ENCODE data around the gene HTATSF1.

HTATSF1 gene, protein sequence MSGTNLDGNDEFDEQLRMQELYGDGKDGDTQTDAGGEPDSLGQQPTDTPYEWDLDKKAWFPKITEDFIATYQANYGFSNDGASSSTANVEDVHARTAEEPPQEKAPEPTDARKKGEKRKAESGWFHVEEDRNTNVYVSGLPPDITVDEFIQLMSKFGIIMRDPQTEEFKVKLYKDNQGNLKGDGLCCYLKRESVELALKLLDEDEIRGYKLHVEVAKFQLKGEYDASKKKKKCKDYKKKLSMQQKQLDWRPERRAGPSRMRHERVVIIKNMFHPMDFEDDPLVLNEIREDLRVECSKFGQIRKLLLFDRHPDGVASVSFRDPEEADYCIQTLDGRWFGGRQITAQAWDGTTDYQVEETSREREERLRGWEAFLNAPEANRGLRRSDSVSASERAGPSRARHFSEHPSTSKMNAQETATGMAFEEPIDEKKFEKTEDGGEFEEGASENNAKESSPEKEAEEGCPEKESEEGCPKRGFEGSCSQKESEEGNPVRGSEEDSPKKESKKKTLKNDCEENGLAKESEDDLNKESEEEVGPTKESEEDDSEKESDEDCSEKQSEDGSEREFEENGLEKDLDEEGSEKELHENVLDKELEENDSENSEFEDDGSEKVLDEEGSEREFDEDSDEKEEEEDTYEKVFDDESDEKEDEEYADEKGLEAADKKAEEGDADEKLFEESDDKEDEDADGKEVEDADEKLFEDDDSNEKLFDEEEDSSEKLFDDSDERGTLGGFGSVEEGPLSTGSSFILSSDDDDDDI

DNA sequence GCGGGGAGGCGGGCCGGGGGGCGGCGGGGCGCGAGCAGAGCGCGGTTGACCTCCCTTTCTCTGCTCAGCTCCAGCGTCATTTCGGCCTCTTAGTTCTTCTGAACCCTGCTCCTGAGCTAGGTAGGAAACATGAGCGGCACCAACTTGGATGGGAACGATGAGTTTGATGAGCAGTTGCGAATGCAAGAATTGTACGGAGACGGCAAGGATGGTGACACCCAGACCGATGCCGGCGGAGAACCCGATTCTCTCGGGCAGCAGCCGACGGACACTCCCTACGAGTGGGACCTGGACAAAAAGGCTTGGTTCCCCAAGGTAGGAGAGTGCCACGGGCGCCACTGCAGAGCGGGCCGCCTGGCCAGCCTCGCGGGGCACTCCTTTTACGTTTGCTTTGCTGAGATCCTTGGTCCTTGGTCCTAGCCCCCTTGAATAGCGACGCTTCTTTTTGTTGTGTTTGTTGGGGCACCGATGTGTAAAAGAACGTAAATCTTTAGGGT lies at the start of gene HTATSF1:
Gene HTATSF1 (plus strand): TSS at position 37 of the 497 bp plus-strand sequence. CDS start 93 bp downstream, at position 130.
- no peak for DNase-seq

DNA sequence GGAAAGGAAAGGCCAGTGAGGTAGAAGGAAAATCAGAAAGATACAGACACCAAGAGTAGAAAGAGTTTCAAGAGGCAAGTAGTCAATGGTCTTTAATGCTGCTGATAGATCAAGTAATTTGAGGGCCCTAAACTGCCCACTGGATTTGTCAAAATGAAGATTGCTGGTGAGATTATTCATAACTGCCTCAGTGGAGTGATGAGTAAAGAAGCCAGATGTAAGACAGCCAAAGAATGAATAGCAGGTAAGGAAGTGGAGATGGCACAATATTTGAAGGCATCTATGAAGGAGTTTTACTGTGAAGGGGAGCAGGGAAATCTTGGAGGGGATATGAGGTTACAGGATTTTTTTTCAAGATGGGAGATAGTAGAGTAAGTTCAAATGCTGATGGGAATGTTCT lies 49.4 kb upstream of the HTATSF1 start:
- no peak for DNase-seq

- peak; percentile 47 for DNase-seq
These were observed 47.2 kb upstream of the HTATSF1 start for GRCh38 chrX:136450050-136450830.

DNA sequence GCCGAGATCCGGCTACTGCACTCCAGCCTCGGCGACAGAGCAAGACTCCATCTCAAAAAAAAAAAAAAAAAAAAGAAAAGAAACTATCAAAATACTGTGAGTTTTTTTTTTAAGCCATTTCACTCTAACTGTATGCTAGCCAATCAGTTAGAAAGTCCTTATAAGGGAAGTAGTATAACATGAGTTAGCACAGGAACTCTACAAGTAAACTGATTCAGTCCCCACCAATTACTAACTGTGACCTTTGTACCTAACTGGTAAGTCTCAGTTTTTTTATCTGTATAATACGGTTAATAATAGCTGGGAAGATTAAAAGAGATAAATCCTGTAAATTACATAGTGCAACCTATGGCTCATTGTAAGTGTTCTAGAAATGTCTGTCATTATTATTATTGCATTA lies 44.8 kb upstream of the HTATSF1 start:
- DNase-seq, result no peak

DNA sequence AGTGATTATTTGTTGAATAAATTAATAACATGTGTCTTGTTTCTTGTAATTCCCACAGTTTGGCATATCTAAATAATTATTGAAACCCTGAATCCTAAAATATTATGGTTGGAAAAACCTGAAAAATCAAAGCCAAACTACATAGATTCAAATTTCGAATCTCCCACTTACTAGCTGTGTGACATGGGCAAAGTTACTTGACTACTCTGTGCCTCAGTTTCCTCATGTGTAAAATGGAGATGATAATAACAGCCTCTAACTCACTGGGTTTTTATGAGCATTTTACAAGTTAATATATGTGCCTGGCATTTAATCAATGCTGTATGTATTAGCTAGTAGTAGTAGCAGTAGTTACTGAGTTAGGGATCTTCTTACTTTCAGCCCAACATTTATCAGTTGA lies 44.3 kb upstream of the HTATSF1 start:
- no peak for DNase-seq

GRCh38 chrX:136453771-136454170 lies 43.6 kb upstream of the HTATSF1 start:
- no peak for DNase-seq

- no peak for DNase-seq
These were observed 41.3 kb upstream of the HTATSF1 start for GRCh38 chrX:136456133-136456532.

GRCh38 chrX:136457303-136457917 lies 40.0 kb upstream of the HTATSF1 start:
- no peak for DNase-seq

DNA sequence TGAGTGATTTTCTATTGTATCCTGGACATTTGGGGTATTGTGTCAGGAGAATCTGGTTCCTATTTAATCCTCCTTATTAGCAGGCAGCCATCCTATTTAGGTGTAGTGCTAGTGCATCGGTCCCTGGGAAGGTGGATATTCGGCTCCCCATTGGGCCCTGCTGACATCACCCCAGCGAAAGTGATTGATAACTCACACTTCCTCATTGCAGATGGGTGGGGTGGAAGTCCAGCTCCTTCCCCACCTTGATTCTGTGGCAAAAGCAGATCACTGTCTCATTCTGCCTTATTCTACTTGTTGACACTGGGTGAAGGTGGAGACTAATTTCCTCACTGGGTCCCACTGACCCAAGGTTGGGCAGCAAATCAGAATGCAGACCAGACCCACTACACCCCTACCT lies 32.8 kb upstream of the HTATSF1 start:
- no peak for DNase-seq

- no peak for DNase-seq
These were observed 30.1 kb upstream of the HTATSF1 start for GRCh38 chrX:136467303-136467702.

DNA sequence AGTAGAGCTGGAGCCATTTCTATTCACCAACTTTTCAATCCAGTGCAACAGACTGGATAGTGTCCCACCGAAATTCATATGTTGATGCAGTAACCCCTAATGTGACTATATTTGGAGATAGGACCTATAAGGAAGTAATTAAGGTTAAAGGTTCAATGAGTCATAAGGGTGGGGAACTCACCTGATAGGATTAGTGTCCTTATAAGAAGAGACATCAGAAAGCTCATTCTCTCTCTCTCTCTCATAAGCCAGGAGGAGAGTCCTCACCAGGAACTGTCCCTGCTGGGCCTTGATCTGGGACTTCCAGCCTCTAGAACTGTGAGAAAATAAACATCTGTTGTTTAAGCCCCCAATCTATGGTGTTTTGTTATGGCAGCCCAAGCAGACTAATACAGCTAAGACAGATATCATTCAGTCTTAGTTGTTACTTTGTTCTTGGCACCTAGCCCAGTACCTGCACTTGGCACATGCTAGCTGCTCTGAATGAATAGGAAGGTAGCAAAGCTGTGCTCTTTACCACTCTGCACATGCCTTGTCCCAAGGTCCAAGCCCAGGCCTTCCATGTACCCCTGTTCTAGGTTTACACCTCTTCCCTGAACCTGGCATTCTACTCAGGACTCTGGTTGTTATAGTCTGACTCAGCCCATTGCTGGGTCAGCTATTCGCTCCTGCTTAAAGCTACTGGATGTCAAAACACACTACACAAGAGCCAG lies 28.8 kb upstream of the HTATSF1 start:
- no peak for DNase-seq

- no peak for DNase-seq
These were observed 23.7 kb upstream of the HTATSF1 start for GRCh38 chrX:136473663-136474062.

- no peak for DNase-seq
These were observed 22.2 kb upstream of the HTATSF1 start for GRCh38 chrX:136475236-136475635.

DNA sequence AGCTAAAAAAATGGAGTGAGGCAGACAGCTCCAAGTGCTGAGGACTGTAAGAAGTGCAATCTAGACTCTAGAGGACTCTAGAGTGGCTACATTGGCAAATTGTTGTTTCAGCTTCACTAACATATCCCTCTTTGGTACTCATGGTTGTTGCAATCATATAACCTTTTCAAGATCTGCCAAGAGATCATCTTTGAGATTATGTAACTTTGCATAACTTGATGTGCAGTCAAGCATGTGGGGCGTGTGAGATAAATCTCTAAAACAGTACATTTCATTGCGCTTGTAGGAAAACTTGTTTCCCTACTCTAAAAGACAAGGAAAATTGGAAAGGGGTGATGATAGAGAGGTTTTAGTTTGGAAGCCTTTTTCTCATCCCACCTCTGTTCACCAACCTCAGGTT lies 20.9 kb upstream of the HTATSF1 start:
- DNase-seq, result no peak

- DNase-seq, result peak; percentile 24
These were observed 20.4 kb upstream of the HTATSF1 start for GRCh38 chrX:136477026-136477425.

- DNase-seq, result no peak
These were observed 17.0 kb upstream of the HTATSF1 start for GRCh38 chrX:136480383-136480782.

DNA sequence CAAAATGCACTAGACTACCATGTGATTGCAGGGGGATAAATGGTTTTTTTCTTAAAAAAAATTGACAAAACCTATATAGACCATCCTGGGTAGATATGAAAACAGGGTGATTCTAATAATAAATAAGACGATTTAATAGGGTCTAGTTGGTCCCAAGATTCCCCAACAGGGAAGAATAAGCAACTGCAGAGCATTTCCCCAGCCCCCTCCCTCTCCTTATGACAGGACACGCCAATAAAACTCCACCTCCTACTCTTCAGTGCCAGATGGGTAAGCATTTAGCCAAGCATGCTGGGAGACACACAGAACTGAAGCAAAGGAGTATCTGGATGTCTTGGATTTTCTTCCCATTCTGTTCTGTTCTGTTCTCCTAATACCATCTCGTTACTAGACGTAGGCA lies 9.7 kb upstream of the HTATSF1 start, which contains the start of gene BRS3:
Gene BRS3 (plus strand): TSS at position 301 of the 400 bp plus-strand sequence. CDS start 168 bp downstream, outside the sequence.
- no peak for DNase-seq

- no peak for DNase-seq
These were observed 8.7 kb upstream of the HTATSF1 start for GRCh38 chrX:136488706-136489105.

- no peak for DNase-seq
These were observed 5.6 kb upstream of the HTATSF1 start for GRCh38 chrX:136491832-136492231.

GRCh38 chrX:136493011-136493410 lies 4.4 kb upstream of the HTATSF1 start:
- DNase-seq, result no peak

DNA sequence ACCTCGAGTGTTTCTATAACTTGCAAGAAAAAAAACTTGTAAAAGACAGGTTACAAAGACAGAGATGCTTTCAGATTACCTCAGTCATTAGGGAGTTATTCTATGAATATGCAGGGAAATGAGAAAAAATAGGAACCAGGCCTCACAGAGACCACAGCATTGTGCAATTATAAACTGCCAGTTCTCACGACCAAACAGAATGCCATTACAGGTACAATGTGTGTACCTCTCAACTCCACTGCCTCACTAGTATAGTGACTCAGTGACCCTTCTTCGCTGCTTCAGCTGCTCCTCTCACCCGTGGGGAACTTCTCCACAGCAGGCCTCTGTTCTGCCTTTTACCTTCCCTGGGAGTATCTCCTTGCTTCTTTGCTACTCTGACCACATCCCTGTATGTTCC lies 2.3 kb upstream of the HTATSF1 start:
- DNase-seq, result no peak

GRCh38 chrX:136496186-136496763 lies 1.1 kb upstream of the HTATSF1 start:
- no peak for DNase-seq

Measured in NCI-H226 (cell line).